C4-2B (cell line): ENCODE measurements around the gene CYP17A1.

ENCODE experiments used
- H3K27ac ChIP-seq: fragments of 450-650 bp; 2 replicates; pipeline ENCODE4 v1.5.1; 2017
- ZFX ChIP-seq: fragments of 450-650 bp; IDR thresholded peaks from 2 replicates; pipeline ENCODE4 v1.6.1; 2017
- TF ChIP-seq, protein P1 (sequence below): fragments of 450-650 bp; conservative IDR thresholded peaks from 2 replicates; pipeline ENCODE4 v1.5.1; 2017; ENCODE audit warnings: mild to moderate bottlenecking

CYP17A1 gene

DNA sequence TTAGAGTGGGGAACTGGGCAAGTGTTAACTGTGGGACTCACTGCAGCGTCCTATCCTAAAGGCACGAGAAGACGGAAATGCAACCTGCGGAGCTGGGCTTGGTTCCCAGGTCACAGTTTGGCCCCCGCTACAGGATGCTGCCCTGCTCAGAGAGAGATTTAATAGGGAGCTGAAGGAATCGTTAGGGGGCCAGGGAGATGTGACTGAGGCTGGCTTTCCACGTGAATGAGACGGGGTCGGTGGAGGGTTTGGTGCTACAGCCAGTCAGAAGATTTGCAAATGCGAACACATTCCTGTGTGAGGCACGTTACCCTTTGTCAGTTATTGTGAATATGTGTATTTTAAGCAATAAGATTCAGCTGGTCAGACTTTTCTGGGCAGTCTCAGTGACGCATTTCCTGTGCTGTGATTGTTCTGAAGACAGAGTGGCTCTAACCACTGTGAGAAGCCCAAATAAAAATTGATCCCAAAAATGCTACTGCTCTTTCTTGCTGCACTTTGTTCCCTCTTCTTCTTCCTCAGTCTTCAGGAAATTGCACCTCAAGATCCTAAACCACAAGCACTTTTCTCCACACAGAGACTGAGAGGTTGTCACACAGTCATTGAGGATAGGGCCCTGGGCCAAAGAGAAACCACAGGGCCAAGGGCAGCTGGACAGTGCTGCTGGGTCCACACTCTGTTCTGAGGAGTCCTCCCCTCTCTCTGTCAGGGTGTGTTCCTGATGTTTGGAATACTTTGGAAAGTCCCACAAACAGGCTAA, 21.2 kb downstream of the CYP17A1 start:
- no peak overlapping the region for H3K27ac ChIP-seq

GRCh38 chr10:102814873-102815661, 22.1 kb downstream of the CYP17A1 start:
- TF ChIP-seq, protein P1, sequence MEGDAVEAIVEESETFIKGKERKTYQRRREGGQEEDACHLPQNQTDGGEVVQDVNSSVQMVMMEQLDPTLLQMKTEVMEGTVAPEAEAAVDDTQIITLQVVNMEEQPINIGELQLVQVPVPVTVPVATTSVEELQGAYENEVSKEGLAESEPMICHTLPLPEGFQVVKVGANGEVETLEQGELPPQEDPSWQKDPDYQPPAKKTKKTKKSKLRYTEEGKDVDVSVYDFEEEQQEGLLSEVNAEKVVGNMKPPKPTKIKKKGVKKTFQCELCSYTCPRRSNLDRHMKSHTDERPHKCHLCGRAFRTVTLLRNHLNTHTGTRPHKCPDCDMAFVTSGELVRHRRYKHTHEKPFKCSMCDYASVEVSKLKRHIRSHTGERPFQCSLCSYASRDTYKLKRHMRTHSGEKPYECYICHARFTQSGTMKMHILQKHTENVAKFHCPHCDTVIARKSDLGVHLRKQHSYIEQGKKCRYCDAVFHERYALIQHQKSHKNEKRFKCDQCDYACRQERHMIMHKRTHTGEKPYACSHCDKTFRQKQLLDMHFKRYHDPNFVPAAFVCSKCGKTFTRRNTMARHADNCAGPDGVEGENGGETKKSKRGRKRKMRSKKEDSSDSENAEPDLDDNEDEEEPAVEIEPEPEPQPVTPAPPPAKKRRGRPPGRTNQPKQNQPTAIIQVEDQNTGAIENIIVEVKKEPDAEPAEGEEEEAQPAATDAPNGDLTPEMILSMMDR = no peak
- no peak for TF ChIP-seq ZFX
- no peak overlapping the region for H3K27ac ChIP-seq

More for the DNA sequence above, 21.2 kb downstream of the CYP17A1 start:
- no peak for TF ChIP-seq ZFX
- TF ChIP-seq, protein P1 = no peak

DNA sequence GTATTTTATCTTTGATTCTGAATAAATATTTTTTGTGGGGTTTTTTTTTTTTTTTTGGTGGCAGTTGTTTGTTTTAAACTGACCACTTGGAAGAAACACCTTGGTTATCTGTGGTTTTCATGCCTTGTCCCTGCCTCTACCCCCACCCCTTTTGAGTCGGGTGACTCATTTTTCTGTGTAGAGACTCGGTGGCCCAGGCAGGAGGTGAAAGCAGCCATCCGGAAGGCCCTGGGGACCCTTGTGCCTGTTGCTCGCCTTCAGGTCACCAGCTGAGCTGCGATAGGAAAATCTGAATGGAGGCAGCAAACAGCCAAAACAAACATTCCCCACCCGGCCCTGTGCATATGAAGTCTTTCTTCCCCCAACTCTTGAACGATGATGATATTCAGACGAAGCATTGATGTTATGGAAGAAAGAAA, 22.8 kb downstream of the CYP17A1 start:
- no peak for TF ChIP-seq ZFX
- TF ChIP-seq, protein P1 = no peak
- H3K27ac ChIP-seq = no peak overlapping the region

- TF ChIP-seq, protein P1 = no peak
- TF ChIP-seq ZFX = no peak
- H3K27ac ChIP-seq = no peak overlapping the region
Measured at GRCh38 chr10:102813734-102814452, 23.3 kb downstream of the CYP17A1 start.

DNA sequence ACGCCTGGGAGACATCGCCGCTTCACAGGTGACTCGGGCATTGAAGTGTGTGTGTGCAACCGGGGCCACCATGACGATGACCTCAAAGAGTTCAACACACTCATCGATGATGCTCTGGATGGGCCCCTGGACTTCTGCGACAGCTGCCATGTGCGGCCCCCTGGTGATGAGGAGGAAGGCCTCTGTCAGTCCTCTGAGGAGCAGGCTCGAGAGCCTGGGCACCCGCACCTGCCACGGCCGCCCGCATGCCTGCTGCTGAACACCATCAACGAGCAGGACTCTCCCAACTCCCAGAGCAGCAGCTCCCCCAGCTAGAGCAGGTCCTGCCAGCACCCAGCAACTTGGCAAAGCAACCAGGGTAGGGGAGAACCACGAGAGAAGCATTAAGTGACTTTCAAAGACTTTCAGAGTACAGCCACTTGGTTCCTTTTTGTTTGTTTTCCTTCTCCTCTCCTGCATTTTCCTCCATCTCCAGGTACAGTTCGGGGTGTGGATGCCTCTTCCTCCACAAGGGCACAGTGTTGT, 24.1 kb downstream of the CYP17A1 start:
- TF ChIP-seq, protein P1 = no peak
- no peak for TF ChIP-seq ZFX
- H3K27ac ChIP-seq = no peak overlapping the region

- H3K27ac ChIP-seq = no peak overlapping the region
- TF ChIP-seq, protein P1 = no peak
- TF ChIP-seq ZFX = no peak
Measured at GRCh38 chr10:102812231-102812876, 24.9 kb downstream of the CYP17A1 start.
